ENCODE data around the gene BARHL1.

The BARHL1 gene

DNA sequence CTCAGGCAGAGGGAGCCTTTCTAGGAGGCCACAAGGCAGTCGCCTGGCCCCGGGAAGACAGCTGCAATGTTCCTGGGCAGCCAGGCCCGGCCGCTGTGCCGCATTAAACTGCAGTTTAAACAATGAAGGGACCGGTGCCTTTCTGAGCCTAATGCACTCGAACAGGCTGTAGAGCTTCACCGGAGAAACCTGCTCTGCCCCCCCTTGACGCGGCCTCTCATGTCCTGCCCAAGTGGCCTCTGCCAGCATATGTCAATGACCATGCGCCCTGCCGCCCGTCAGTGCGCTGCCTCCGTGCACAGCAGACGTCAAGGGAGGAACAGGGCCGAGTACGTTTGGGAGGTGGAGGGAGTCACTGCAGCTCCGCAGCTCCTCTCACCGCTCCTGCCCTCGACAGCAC, 38.4 kb upstream of the BARHL1 start:
- no peaks in the 10 kb centered on the region for H3K79me2 ChIP-seq (ENCODE audit: insufficient read depth, low read length)
- H3K4me1 ChIP-seq (ENCODE audit: insufficient read depth, low read length, severe bottlenecking), result peaks cover 37% of the 10 kb centered on the region
- no peaks in the 10 kb centered on the region for H4K20me1 ChIP-seq (ENCODE audit: insufficient read depth, low read length)
- no peak overlapping the region for H2AFZ ChIP-seq (ENCODE audit: low read length)
- no peak overlapping the region for H3K27ac ChIP-seq (ENCODE audit: low read depth, low read length, poor library complexity, severe bottlenecking)
- H3K27me3 ChIP-seq (ENCODE audit: insufficient read depth, low read length), result peaks cover 13% of the 10 kb centered on the region; the same call in 1 of the 2 replicates
- no peaks in the 10 kb centered on the region for H3K9me2 ChIP-seq (ENCODE audit: low read depth, low read length)
- TF ChIP-seq, protein P1, sequence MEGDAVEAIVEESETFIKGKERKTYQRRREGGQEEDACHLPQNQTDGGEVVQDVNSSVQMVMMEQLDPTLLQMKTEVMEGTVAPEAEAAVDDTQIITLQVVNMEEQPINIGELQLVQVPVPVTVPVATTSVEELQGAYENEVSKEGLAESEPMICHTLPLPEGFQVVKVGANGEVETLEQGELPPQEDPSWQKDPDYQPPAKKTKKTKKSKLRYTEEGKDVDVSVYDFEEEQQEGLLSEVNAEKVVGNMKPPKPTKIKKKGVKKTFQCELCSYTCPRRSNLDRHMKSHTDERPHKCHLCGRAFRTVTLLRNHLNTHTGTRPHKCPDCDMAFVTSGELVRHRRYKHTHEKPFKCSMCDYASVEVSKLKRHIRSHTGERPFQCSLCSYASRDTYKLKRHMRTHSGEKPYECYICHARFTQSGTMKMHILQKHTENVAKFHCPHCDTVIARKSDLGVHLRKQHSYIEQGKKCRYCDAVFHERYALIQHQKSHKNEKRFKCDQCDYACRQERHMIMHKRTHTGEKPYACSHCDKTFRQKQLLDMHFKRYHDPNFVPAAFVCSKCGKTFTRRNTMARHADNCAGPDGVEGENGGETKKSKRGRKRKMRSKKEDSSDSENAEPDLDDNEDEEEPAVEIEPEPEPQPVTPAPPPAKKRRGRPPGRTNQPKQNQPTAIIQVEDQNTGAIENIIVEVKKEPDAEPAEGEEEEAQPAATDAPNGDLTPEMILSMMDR (IDR thresholded peaks at IDR 0.05; ENCODE audit: low read length), result no peak
- TF ChIP-seq EZH2 (IDR thresholded peaks at IDR 0.05; ENCODE audit: borderline replicate concordance, low read length), result no peak
- H3K9ac ChIP-seq (ENCODE audit: low read length), result no peak overlapping the region
- no peak overlapping the region for H3K4me2 ChIP-seq (ENCODE audit: low read length)
- H3K9me3 ChIP-seq (ENCODE audit: low read length), result no peaks in the 10 kb centered on the region
- H3F3A ChIP-seq (ENCODE audit: insufficient read depth, low read length), result no peaks in the 10 kb centered on the region
- no peak overlapping the region for H3K4me3 ChIP-seq (ENCODE audit: low read depth, low read length, poor library complexity, severe bottlenecking)
- H3K36me3 ChIP-seq (ENCODE audit: insufficient read depth, low read length), result no peaks in the 10 kb centered on the region

DNA sequence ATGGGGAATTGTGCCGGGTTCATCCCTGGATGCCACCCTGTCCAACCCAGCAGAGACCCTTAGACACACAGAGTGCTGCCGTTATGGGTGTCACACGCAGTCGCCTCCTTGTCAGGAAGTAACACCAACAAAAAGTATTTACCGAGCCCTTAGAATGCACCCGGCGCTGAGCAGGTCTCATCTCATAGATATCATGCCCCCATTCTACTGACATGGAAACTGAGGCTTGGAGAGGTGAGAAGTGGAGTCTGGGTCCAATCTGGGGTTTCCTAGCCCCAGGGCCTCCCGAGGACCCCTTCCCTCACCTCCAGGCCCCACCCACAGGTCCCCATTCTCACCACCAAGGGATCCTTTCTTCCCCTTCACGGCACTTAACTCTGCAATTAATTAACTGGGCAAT, 36.8 kb upstream of the BARHL1 start:
- H3K27me3 ChIP-seq (ENCODE audit: insufficient read depth, low read length), result peaks cover 11% of the 10 kb centered on the region; the same call in 1 of the 2 replicates
- no peaks in the 10 kb centered on the region for H3F3A ChIP-seq (ENCODE audit: insufficient read depth, low read length)
- H3K79me2 ChIP-seq (ENCODE audit: insufficient read depth, low read length), result no peaks in the 10 kb centered on the region
- H2AFZ ChIP-seq (ENCODE audit: low read length), result no peak overlapping the region
- peak overlapping the region; percentile 64; the same call in 1 of the 2 replicates for H3K4me2 ChIP-seq (ENCODE audit: low read length)
- no peaks in the 10 kb centered on the region for H3K36me3 ChIP-seq (ENCODE audit: insufficient read depth, low read length)
- no peak overlapping the region for H3K4me3 ChIP-seq (ENCODE audit: low read depth, low read length, poor library complexity, severe bottlenecking)
- H3K9me2 ChIP-seq (ENCODE audit: low read depth, low read length), result no peaks in the 10 kb centered on the region
- H4K20me1 ChIP-seq (ENCODE audit: insufficient read depth, low read length), result no peaks in the 10 kb centered on the region
- peaks cover 52% of the 10 kb centered on the region for H3K4me1 ChIP-seq (ENCODE audit: insufficient read depth, low read length, severe bottlenecking)
- no peak overlapping the region; the same call in 1 of the 2 replicates for H3K9ac ChIP-seq (ENCODE audit: low read length)
- H3K9me3 ChIP-seq (ENCODE audit: low read length), result no peaks in the 10 kb centered on the region
- H3K27ac ChIP-seq (ENCODE audit: low read depth, low read length, poor library complexity, severe bottlenecking), result no peak overlapping the region
- no peak for TF ChIP-seq EZH2 (IDR thresholded peaks at IDR 0.05; ENCODE audit: borderline replicate concordance, low read length)
- TF ChIP-seq, protein P1 (IDR thresholded peaks at IDR 0.05; ENCODE audit: low read length), result no peak

DNA sequence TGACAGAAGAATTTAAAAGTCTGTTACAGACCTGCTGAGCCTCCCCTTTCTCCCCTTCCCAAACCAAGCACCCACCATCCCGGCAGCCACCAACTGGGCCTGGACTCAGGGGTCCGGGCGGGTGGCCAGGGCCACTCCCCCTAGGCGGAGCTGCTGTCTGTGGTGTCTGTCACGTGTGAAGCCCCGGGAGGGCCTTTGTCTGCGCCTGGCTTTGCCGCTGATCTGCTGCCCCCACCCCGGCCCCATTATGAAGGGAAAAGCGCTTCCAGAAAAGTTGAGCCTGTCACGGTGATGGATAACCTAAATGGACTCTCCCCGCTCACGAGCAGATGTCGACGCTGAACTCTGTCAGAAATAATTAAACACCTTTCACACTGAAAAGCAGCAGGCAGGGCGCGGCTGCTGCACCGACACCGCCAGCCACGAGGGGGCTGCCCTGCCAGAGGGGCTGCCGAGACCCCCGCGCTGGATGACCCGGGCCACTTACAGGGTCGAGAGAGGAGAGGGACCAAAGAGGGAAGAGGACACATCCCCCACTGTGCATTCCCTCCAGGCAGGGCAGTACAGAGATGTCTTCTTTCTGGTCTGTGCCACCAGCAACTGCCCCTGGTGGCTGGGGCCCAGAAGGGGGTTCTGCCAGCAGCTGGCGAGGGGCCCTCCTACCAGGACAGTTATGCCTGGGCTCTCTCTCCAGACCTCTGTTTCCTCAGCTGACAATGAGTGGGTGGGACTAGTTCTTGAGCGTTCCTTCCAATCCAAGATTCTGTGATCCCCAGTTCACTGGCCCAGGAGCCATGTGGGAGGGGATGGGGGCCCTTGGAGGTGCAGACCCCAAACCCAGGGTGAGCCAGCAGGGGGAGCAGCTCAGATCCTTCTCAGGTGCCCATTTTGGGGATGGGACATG, 36.0 kb upstream of the BARHL1 start:
- H3K9me3 ChIP-seq (ENCODE audit: low read length), result no peaks in the 10 kb centered on the region
- no peaks in the 10 kb centered on the region for H3F3A ChIP-seq (ENCODE audit: insufficient read depth, low read length)
- peak overlapping the region; percentile 64 for H3K4me2 ChIP-seq (ENCODE audit: low read length)
- no peaks in the 10 kb centered on the region for H3K79me2 ChIP-seq (ENCODE audit: insufficient read depth, low read length)
- no peaks in the 10 kb centered on the region for H4K20me1 ChIP-seq (ENCODE audit: insufficient read depth, low read length)
- peak overlapping the region; percentile 46 for H3K4me3 ChIP-seq (ENCODE audit: low read depth, low read length, poor library complexity, severe bottlenecking)
- peaks cover 52% of the 10 kb centered on the region for H3K4me1 ChIP-seq (ENCODE audit: insufficient read depth, low read length, severe bottlenecking)
- H3K9ac ChIP-seq (ENCODE audit: low read length), result peak overlapping the region; percentile 37; the same call in 1 of the 2 replicates
- H3K36me3 ChIP-seq (ENCODE audit: insufficient read depth, low read length), result no peaks in the 10 kb centered on the region
- TF ChIP-seq, protein P1 (IDR thresholded peaks at IDR 0.05; ENCODE audit: low read length), result peak; percentile 94
- TF ChIP-seq EZH2 (IDR thresholded peaks at IDR 0.05; ENCODE audit: borderline replicate concordance, low read length), result no peak
- no peaks in the 10 kb centered on the region for H3K9me2 ChIP-seq (ENCODE audit: low read depth, low read length)
- peaks cover 8% of the 10 kb centered on the region; the same call in 1 of the 2 replicates for H3K27me3 ChIP-seq (ENCODE audit: insufficient read depth, low read length)
- H3K27ac ChIP-seq (ENCODE audit: low read depth, low read length, poor library complexity, severe bottlenecking), result peak overlapping the region; percentile 97
- peak overlapping the region; percentile 80 for H2AFZ ChIP-seq (ENCODE audit: low read length)
